ENCODE measurements around the gene CDIP1. TPM values are rescaled to one million over a fixed set of nuclear protein-coding genes. Genes with fewer than 3 reads are reported as not detected.

The CDIP1 gene
- total and polyA plus RNA-seq, 9 of the 15 experiments (the other 6 are each of a cell fraction or from before 2014, with no cell fraction given), result 0.29 TPM; not detected in 8

DNA sequence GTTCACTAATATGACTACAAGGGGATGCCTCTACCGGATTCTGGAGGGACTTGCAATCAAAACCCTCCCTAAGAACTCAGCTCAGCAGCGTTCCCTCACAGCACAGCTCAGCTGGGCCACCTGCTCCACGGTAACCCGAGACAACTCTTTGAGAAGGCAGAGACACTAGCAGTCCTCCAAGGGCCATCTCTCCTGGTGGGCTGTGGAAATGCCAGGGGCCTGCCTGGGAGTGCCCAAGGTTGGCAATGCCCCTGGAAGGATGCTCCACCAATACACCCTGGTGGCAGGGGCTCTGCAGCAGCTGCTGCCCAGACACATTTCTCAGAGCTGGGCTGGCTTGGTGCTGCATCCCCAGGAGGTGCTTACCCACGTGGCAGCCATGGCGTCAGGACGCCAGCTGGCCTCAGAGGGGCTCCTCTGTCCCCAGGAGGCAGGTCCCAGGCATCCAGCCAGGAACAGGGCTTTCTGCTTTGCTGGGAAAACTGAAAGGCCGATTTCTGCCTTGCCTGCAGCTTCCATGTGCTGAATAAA lies 16.5 kb downstream of the CDIP1 start:
- CTCF ChIA-PET (ENCODE audit: low intra/inter-chr PET ratio), result no interaction called here
- in situ Hi-C loops (cut with MboI), result loop anchor here (5.0 kb wide), 1 partner anchor 65 kb away; no protein-coding TSS in a partner anchor
- intact Hi-C loops (cut with micrococcal nuclease), result loop anchor here (10.0 kb wide), 1 partner anchor 433 kb away; the partner anchor contains the start of gene SEC14L5
- Histone ChIP-seq H3K4me3 (no peak overlapping the region), H3K27ac (ENCODE audit: extremely low read depth, low read depth, low read length) (no peak overlapping the region), H3K4me1 (replicated peaks in 1 of 2; ENCODE audit: control insufficient read depth in 2 of 2, insufficient read depth in 2 of 2, low read length in 2 of 2) (peaks cover 9 to 22% of the 10 kb centered on the region in 2 experiments; a peak in 4 of 5 replicates), H3K9me1 (ENCODE audit: control insufficient read depth, insufficient read depth, low read length) (no peaks in the 10 kb centered on the region), H3K27me3 (ENCODE audit: control insufficient read depth in 2 of 2, insufficient read depth in 2 of 2, low read length in 2 of 2) (no peaks in the 10 kb centered on the region), H4K20me1 (replicated peaks; ENCODE audit: control insufficient read depth, insufficient read depth, low read length) (no peaks in the 10 kb centered on the region), H3K9me3 (replicated peaks; ENCODE audit: control insufficient read depth, insufficient read depth, low read depth, low read length) (no peaks in the 10 kb centered on the region), H2AFZ (ENCODE audit: low read depth, low read length) (no peak overlapping the region), H3K79me2 (ENCODE audit: control insufficient read depth, insufficient read depth, low read length) (no peaks in the 10 kb centered on the region), H3K4me2 (ENCODE audit: insufficient read depth, low read length) (no peak overlapping the region), H3K36me3 (ENCODE audit: control insufficient read depth, insufficient read depth, low read length) (no peaks in the 10 kb centered on the region), H3K9ac (ENCODE audit: insufficient read depth in 1 of 2, low read depth in 2 of 2, low read length in 2 of 2) (peak overlapping the region in 1 of 2 experiments; percentile 61; a peak in 2 of 4 replicates)
- no peak for ATAC-seq
- DNase-seq (ENCODE audit: extremely low read depth in 1 of 4, low spot score in 3 of 4), result no peak
- FAIRE-seq, result no peak
- BruUV-seq (replicated peaks), result no TSS peak
- POLR2A ChIA-PET, result interaction anchor here (0.6 to 1.7 kb wide), 7 partner anchors 8 to 174 kb away, joined by 3 to 5 read pairs (median 4); no protein-coding TSS in a partner anchor
- 51% methylated on average over 8 of the region's 8 CpGs for WGBS (ENCODE audit: insufficient coverage, low coverage, missing lambda C conversion rate)
- TF ChIP-seq SETDB1 (IDR thresholded peaks at IDR 0.05; ENCODE audit: low read length), result no peak
- TF ChIP-seq HDAC1 (IDR thresholded peaks at IDR 0.05), result no peak
- no peak for TF ChIP-seq PHF20 (IDR thresholded peaks at IDR 0.05; ENCODE audit: partially characterized antibody)
- no peak for TF ChIP-seq TRIM25 (IDR thresholded peaks at IDR 0.05; ENCODE audit: borderline replicate concordance)
- no peak for TF ChIP-seq HMGN3 (IDR thresholded peaks at IDR 0.05; ENCODE audit: borderline replicate concordance, extremely low read depth, insufficient read length, low read depth, low read length)
- TF ChIP-seq SREBF2 (CRISPR knock-in tag; IDR thresholded peaks at IDR 0.05), result no peak
- no peak for TF ChIP-seq RBM22 (IDR thresholded peaks at IDR 0.05; ENCODE audit: low read depth, low read length, poor library complexity, severe bottlenecking)
- TF ChIP-seq ZNF77 (CRISPR knock-in tag; IDR thresholded peaks at IDR 0.05), result no peak
- TF ChIP-seq NCOR1 (IDR thresholded peaks at IDR 0.05), result no peak
- TF ChIP-seq NR2C1 (IDR thresholded peaks at IDR 0.05), result no peak
- TF ChIP-seq NR2C1 (tag; IDR thresholded peaks at IDR 0.05), result no peak
- TF ChIP-seq, protein P1, sequence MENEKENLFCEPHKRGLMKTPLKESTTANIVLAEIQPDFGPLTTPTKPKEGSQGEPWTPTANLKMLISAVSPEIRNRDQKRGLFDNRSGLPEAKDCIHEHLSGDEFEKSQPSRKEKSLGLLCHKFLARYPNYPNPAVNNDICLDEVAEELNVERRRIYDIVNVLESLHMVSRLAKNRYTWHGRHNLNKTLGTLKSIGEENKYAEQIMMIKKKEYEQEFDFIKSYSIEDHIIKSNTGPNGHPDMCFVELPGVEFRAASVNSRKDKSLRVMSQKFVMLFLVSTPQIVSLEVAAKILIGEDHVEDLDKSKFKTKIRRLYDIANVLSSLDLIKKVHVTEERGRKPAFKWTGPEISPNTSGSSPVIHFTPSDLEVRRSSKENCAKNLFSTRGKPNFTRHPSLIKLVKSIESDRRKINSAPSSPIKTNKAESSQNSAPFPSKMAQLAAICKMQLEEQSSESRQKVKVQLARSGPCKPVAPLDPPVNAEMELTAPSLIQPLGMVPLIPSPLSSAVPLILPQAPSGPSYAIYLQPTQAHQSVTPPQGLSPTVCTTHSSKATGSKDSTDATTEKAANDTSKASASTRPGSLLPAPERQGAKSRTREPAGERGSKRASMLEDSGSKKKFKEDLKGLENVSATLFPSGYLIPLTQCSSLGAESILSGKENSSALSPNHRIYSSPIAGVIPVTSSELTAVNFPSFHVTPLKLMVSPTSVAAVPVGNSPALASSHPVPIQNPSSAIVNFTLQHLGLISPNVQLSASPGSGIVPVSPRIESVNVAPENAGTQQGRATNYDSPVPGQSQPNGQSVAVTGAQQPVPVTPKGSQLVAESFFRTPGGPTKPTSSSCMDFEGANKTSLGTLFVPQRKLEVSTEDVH (IDR thresholded peaks at IDR 0.05; ENCODE audit: low read depth, partially characterized antibody), result no peak
- TF ChIP-seq ILF3 (IDR thresholded peaks at IDR 0.05; ENCODE audit: borderline replicate concordance), result no peak
- TF ChIP-seq TRIM24 (IDR thresholded peaks at IDR 0.05), result no peak
- TF ChIP-seq MECOM (CRISPR knock-in tag; IDR thresholded peaks at IDR 0.05), result no peak
